ENCODE measurements around the gene ZNF446.
"Not testable (repeated sequence)": the region's sequence is repeated elsewhere in the genome, so short reads cannot be mapped to it uniquely, and the experiment has no call there.

ZNF446 gene

GRCh38 chr19:58475714-58476497 lies at the start of gene ZNF446:
Gene ZNF446 (plus strand): TSS chr19:58476352. CDS start chr19:58477219, 867 bp downstream.
- peak; percentile 97 for DNase-seq

- DNase-seq: no peak
Measured at GRCh38 chr19:58428617-58429016, 47.5 kb upstream of the ZNF446 start.

- DNase-seq: no peak
Measured at GRCh38 chr19:58429745-58430144, 46.4 kb upstream of the ZNF446 start.

GRCh38 chr19:58434217-58434616 lies 41.9 kb upstream of the ZNF446 start:
- peak; percentile 30 for DNase-seq

GRCh38 chr19:58439576-58440554 lies 36.3 kb upstream of the ZNF446 start, which contains the start of gene ZNF132:
Gene ZNF132 (minus strand): TSS chr19:58440153. CDS start chr19:58439821, 332 bp downstream.
- DNase-seq: peak; percentile 100

- DNase-seq: no peak
Measured at GRCh38 chr19:58440556-58440955, 35.6 kb upstream of the ZNF446 start.

GRCh38 chr19:58442986-58443385 lies 33.2 kb upstream of the ZNF446 start:
- not testable (repeated sequence) for DNase-seq

GRCh38 chr19:58448860-58449259 lies 27.3 kb upstream of the ZNF446 start:
- DNase-seq: not testable (repeated sequence)

- not testable (repeated sequence) for DNase-seq
Measured at GRCh38 chr19:58449980-58450379, 26.2 kb upstream of the ZNF446 start.

- DNase-seq: no peak
Measured at GRCh38 chr19:58450856-58451357, 25.2 kb upstream of the ZNF446 start.

GRCh38 chr19:58451358-58452101 lies 24.6 kb upstream of the ZNF446 start, which contains the start of gene ZNF324B:
Gene ZNF324B (plus strand): TSS chr19:58451622. CDS start chr19:58453702, 2,080 bp downstream.
- peak; percentile 95 for DNase-seq

GRCh38 chr19:58453743-58454142 lies 22.4 kb upstream of the ZNF446 start:
- no peak for DNase-seq

GRCh38 chr19:58455306-58455705 lies 20.8 kb upstream of the ZNF446 start:
- DNase-seq: no peak

GRCh38 chr19:58456111-58456510 lies 20.0 kb upstream of the ZNF446 start:
- DNase-seq: no peak

GRCh38 chr19:58460039-58460438 lies 16.1 kb upstream of the ZNF446 start:
- no peak for DNase-seq

- DNase-seq: no peak
Measured at GRCh38 chr19:58466089-58466759, 9.9 kb upstream of the ZNF446 start.

GRCh38 chr19:58466760-58467589 lies 9.2 kb upstream of the ZNF446 start, which contains the start of gene ZNF324:
Gene ZNF324 (plus strand): TSS chr19:58467080. CDS start chr19:58469186, 2,106 bp downstream.
- peak; percentile 95 for DNase-seq

- no peak for DNase-seq
Measured at GRCh38 chr19:58468216-58468839, 7.8 kb upstream of the ZNF446 start.

GRCh38 chr19:58469241-58470013 lies 6.7 kb upstream of the ZNF446 start:
- DNase-seq: no peak

All from fibroblast of skin of right biceps (primary cell).